ENCODE results near the gene PPM1M. TPM values are rescaled to one million over a fixed set of nuclear protein-coding genes. Genes with fewer than 3 reads are reported as not detected.
"Not testable (repeated sequence)": the region's sequence is repeated elsewhere in the genome, so short reads cannot be mapped to it uniquely, and the experiment has no call there.

Gene PPM1M
- total RNA-seq, 2 donors from 2014 or later = 22.4 to 33.2 TPM

DNA sequence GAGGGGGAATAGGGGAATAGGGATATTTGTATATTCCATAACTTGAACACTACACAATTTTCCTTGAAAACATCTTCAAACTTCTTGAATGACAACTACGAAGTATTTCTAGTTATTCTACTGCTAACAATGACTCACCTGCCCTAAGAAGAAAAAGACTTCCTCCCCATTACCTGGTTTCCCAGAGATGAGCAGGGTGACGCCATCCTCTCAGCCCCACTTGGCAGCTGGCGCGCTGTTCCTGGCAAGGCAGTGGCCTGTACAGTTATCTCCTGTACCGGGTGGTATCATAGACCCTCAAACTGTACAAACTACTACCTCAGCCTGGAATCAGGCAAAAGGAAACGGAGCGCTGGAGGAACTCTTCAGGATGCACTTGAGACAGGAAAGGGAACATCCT lies 22.5 kb downstream of the PPM1M start:
- no peaks in the 10 kb centered on the region for H3K36me3 ChIP-seq
- no peak overlapping the region for H3K27ac ChIP-seq
- intact Hi-C loops (cut with DNase I) = no loop called here
- 84% methylated on average over 7 of the region's 7 CpGs for WGBS
- no peak for DNase-seq (ENCODE audit: low spot score)
- TF ChIP-seq POLR2AphosphoS5 (IDR thresholded peaks at IDR 0.05) (no peak), POLR2A (IDR thresholded peaks at IDR 0.05) (no peak)
- TF ChIP-seq, protein P1, sequence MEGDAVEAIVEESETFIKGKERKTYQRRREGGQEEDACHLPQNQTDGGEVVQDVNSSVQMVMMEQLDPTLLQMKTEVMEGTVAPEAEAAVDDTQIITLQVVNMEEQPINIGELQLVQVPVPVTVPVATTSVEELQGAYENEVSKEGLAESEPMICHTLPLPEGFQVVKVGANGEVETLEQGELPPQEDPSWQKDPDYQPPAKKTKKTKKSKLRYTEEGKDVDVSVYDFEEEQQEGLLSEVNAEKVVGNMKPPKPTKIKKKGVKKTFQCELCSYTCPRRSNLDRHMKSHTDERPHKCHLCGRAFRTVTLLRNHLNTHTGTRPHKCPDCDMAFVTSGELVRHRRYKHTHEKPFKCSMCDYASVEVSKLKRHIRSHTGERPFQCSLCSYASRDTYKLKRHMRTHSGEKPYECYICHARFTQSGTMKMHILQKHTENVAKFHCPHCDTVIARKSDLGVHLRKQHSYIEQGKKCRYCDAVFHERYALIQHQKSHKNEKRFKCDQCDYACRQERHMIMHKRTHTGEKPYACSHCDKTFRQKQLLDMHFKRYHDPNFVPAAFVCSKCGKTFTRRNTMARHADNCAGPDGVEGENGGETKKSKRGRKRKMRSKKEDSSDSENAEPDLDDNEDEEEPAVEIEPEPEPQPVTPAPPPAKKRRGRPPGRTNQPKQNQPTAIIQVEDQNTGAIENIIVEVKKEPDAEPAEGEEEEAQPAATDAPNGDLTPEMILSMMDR (IDR thresholded peaks at IDR 0.05) = no peak
- no peak overlapping the region for H3K4me3 ChIP-seq
- H3K4me1 ChIP-seq (replicated peaks) = peaks cover 20% of the 10 kb centered on the region
- no peaks in the 10 kb centered on the region for H3K27me3 ChIP-seq (replicated peaks; ENCODE audit: insufficient read depth)
- H3K9me3 ChIP-seq = no peaks in the 10 kb centered on the region

DNA sequence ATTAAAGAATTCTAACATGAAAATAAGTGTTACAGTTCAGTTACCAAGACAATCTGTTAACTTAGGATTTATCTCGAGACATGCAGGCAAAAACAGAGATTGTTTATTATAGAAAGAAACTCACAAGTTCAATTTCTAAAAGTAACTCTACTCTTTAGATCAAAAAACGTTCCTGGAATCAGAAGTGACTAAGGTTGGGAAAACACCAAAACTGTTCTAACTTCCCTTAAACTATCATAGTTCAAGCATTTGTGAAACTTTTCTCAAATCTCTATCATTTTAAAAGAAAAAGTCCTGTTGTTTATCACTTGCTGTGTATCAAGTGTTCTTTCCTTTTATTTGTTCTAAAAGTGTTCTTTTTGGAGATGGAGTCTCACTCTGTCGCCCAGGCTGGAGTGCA lies 24.2 kb downstream of the PPM1M start:
- peak overlapping the region in 1 of 2 donors; percentile 19 for H3K27ac ChIP-seq
- DNase-seq (ENCODE audit: low spot score) = no peak
- no peaks in the 10 kb centered on the region for H3K36me3 ChIP-seq
- no peak overlapping the region for H3K4me3 ChIP-seq
- intact Hi-C loops (cut with DNase I) = no loop called here
- no peaks in the 10 kb centered on the region for H3K27me3 ChIP-seq (replicated peaks; ENCODE audit: insufficient read depth)
- no peak for TF ChIP-seq POLR2AphosphoS5 (IDR thresholded peaks at IDR 0.05)
- TF ChIP-seq, protein P1 (IDR thresholded peaks at IDR 0.05) = no peak
- TF ChIP-seq POLR2A (IDR thresholded peaks at IDR 0.05) = no peak
- H3K4me1 ChIP-seq (replicated peaks) = peaks cover 15% of the 10 kb centered on the region
- no peaks in the 10 kb centered on the region for H3K9me3 ChIP-seq
- WGBS = 48% methylated on average over 3 of the region's 3 CpGs

DNA sequence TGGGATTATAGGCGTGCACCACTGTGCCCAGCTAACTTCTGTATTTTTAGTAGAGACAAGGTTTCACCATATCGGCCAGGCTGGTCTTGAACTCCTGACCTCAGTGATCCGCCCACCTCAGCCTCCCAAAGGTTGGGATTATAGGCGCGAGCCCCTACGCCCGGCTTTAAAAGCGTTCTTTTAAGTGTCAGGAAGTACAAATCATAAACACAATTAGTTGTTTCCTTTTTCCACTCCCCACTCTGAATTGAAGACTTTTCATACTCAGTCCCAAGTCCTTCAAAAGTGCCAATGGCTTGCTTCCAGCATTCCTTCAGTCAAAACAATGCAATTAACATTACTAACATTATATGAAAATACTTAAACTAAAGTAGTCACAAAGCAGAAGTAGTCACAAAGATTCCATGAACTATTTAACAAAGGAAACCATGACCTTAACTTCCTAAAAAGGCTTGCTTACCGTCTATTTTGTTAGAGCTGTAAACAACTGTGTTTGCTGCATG lies 24.7 kb downstream of the PPM1M start:
- TF ChIP-seq POLR2A (IDR thresholded peaks at IDR 0.05) = no peak
- TF ChIP-seq, protein P1 (IDR thresholded peaks at IDR 0.05) = no peak
- TF ChIP-seq POLR2AphosphoS5 (IDR thresholded peaks at IDR 0.05) = no peak
- WGBS = 53% methylated on average over 9 of the region's 9 CpGs
- Histone ChIP-seq H3K36me3 (no peaks in the 10 kb centered on the region), H3K27me3 (replicated peaks; ENCODE audit: insufficient read depth) (no peaks in the 10 kb centered on the region), H3K9me3 (no peaks in the 10 kb centered on the region), H3K27ac (peak overlapping the region in 1 of 2 donors; percentile 19), H3K4me1 (replicated peaks) (peaks cover 15% of the 10 kb centered on the region), H3K4me3 (no peak overlapping the region)
- intact Hi-C loops (cut with DNase I) = no loop called here
- DNase-seq (ENCODE audit: low spot score) = no peak

GRCh38 chr3:52272172-52272571 lies 26.6 kb downstream of the PPM1M start:
- peaks cover 15% of the 10 kb centered on the region for H3K4me1 ChIP-seq (replicated peaks)
- H3K36me3 ChIP-seq; H3K4me3 ChIP-seq; H3K27ac ChIP-seq; H3K9me3 ChIP-seq; DNase-seq (ENCODE audit: low spot score); intact Hi-C loops (cut with DNase I); H3K27me3 ChIP-seq (replicated peaks; ENCODE audit: insufficient read depth): not testable (repeated sequence)
- WGBS = 98% methylated on average over 9 of the region's 9 CpGs

DNA sequence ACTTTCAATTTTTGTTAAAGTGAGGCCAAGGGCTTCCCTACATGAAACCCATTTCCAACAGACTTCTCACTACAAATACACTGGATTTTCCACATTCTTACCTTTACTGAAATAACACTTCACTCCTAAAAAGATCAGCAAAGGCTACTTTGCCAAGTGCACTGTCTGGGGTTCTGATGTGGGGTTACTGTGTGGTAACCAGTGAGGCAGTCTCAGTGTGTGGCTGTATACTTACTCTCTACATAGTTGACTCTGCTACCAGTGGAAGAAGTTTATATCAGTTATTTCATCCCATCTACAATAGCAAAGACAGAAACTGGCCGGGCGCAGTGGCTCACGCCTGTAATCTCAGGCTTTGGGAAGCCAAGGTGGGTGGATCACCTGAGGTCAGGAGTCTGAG lies 27.3 kb downstream of the PPM1M start:
- H3K27me3 ChIP-seq (replicated peaks; ENCODE audit: insufficient read depth) = no peaks in the 10 kb centered on the region
- WGBS = 94% methylated on average over 3 of the region's 3 CpGs
- H3K36me3 ChIP-seq = no peaks in the 10 kb centered on the region
- H3K4me3 ChIP-seq = no peak overlapping the region
- no peaks in the 10 kb centered on the region for H3K9me3 ChIP-seq
- DNase-seq (ENCODE audit: low spot score) = no peak
- TF ChIP-seq, protein P1 (IDR thresholded peaks at IDR 0.05) = no peak
- TF ChIP-seq POLR2A (IDR thresholded peaks at IDR 0.05) (no peak), POLR2AphosphoS5 (IDR thresholded peaks at IDR 0.05) (no peak)
- intact Hi-C loops (cut with DNase I) = no loop called here
- H3K27ac ChIP-seq = no peak overlapping the region
- H3K4me1 ChIP-seq (replicated peaks) = peaks cover 15% of the 10 kb centered on the region

DNA sequence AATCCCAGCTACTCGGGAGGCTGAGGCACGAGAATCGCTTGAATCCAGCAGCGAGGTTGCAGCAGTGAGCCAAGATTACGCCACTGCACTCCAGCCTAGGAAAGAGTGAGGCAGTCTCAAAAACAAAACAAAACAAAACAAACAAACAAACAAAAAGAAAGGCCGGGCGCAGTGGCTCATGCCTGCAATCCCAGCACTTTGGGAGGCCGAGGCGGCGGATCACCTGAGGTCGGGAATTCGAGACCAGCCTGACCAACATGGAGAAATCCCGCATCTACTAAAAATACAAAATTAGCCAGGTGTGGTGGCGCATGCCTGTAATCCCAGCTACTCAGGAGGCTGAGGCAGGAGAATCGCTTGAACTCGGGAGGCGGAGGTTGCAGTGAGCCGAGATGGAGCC lies 29.2 kb downstream of the PPM1M start:
- not testable (repeated sequence) for H3K27ac ChIP-seq; DNase-seq (ENCODE audit: low spot score)
- H3K4me1 ChIP-seq (replicated peaks) = peaks cover 15% of the 10 kb centered on the region

More for the DNA sequence above, 29.2 kb downstream of the PPM1M start:
- H3K9me3 ChIP-seq; H3K27me3 ChIP-seq (replicated peaks; ENCODE audit: insufficient read depth); intact Hi-C loops (cut with DNase I); H3K36me3 ChIP-seq; H3K4me3 ChIP-seq: not testable (repeated sequence)
- WGBS = 91% methylated on average over 18 of the region's 18 CpGs

All from prostate gland (tissue), 2 donors.